HepG2 (cell line): ENCODE data around the gene CAMSAP3. TPM values are rescaled to one million over a fixed set of nuclear protein-coding genes. Genes with fewer than 3 reads are reported as not detected.

Experiments used
- CTCF ChIP-seq: sonication (generic); formaldehyde crosslinking; IDR thresholded peaks from 2 replicates; pipeline ENCODE4 v1.5.0; 2020; ENCODE audit warnings: mild to moderate bottlenecking, missing genetic modification reagents, moderate library complexity
- DNMT3B ChIP-seq: conservative IDR thresholded peaks from 2 replicates; pipeline ENCODE4 v1.6.1; 2016; ENCODE audit warnings: missing biosample characterization, control low read depth
- FOSL2 ChIP-seq: sonication (generic); formaldehyde crosslinking; IDR thresholded peaks from 2 replicates; pipeline ENCODE4 v1.4.0; 2020; ENCODE audit warnings: missing genetic modification reagents
- HMGA1 ChIP-seq: sonication (generic); formaldehyde crosslinking; conservative IDR thresholded peaks from 2 replicates; pipeline ENCODE4 v1.4.0; 2020; ENCODE audit warnings: missing genetic modification reagents
- HNRNPUL1 ChIP-seq: fragments of 200-400 bp; formaldehyde crosslinking; IDR thresholded peaks from 2 replicates; pipeline ENCODE4 v1.6.1; 2017; ENCODE audit warnings: low read depth, mild to moderate bottlenecking, low read length, moderate library complexity
- MEIS2 ChIP-seq: sonication (generic); formaldehyde crosslinking; IDR thresholded peaks from 2 replicates; pipeline ENCODE4 v1.9.0; 2021; ENCODE audit warnings: mild to moderate bottlenecking, missing genetic modification reagents
- MZF1 ChIP-seq: sonication (generic); formaldehyde crosslinking; IDR thresholded peaks from 2 replicates; pipeline ENCODE4 v1.8.1; 2023; ENCODE audit warnings: mild to moderate bottlenecking, missing genetic modification reagents, borderline replicate concordance
- PAWR ChIP-seq: sonication (generic); formaldehyde crosslinking; IDR thresholded peaks from 2 replicates; pipeline ENCODE4 v1.4.0; 2020; ENCODE audit warnings: missing genetic modification reagents, mild to moderate bottlenecking, borderline replicate concordance
- PAX8 ChIP-seq: sonication (generic); formaldehyde crosslinking; IDR thresholded peaks from 2 replicates; pipeline ENCODE4 v1.8.0; 2022; ENCODE audit warnings: mild to moderate bottlenecking, missing genetic modification reagents, borderline replicate concordance
- PHF8 ChIP-seq: sonication (generic); formaldehyde crosslinking; IDR thresholded peaks from 2 replicates; pipeline ENCODE4 v1.5.0; 2020; ENCODE audit warnings: missing genetic modification reagents
- PRMT3 ChIP-seq: sonication (generic); formaldehyde crosslinking; IDR thresholded peaks from 2 replicates; pipeline ENCODE4 v1.8.1; 2022; ENCODE audit warnings: low read depth, mild to moderate bottlenecking, moderate library complexity, missing genetic modification reagents, borderline replicate concordance
- PTBP1 ChIP-seq: fragments of 200-400 bp; formaldehyde crosslinking; IDR thresholded peaks from 2 replicates; pipeline ENCODE4 v1.6.1; 2018; ENCODE audit warnings: low read length, low read depth; ENCODE audit not compliant: poor library complexity, severe bottlenecking
- RBFOX2 ChIP-seq: fragments of 200-400 bp; formaldehyde crosslinking; IDR thresholded peaks from 2 replicates; pipeline ENCODE4 v1.6.1; 2017; ENCODE audit warnings: low read depth, mild to moderate bottlenecking, low read length
- SIX4 ChIP-seq: sonication (generic); formaldehyde crosslinking; IDR thresholded peaks from 2 replicates; pipeline ENCODE4 v1.4.0; 2020; ENCODE audit warnings: missing genetic modification reagents
- SMC3 ChIP-seq: IDR thresholded peaks from 2 replicates; pipeline ENCODE4 v1.6.1; 2011; ENCODE audit warnings: low read length, improper control_type of control experiment
- ZFP36L2 ChIP-seq: sonication (generic); formaldehyde crosslinking; IDR thresholded peaks from 2 replicates; pipeline ENCODE4 v1.4.0; 2020; ENCODE audit warnings: missing genetic modification reagents
- ZFP41 ChIP-seq: sonication (generic); formaldehyde crosslinking; IDR thresholded peaks from 2 replicates; pipeline ENCODE4 v1.4.0; 2020; ENCODE audit warnings: mild to moderate bottlenecking, missing genetic modification reagents, borderline replicate concordance
- ZNF407 ChIP-seq: sonication (generic); formaldehyde crosslinking; IDR thresholded peaks from one replicate; pipeline ENCODE4 v1.5.1; 2020; ENCODE audit warnings: mild to moderate bottlenecking, missing genetic modification reagents; ENCODE audit errors: not compliant biosample characterization
- ZNF451 ChIP-seq: sonication (generic); formaldehyde crosslinking; IDR thresholded peaks from 2 replicates; pipeline ENCODE4 v1.5.0; 2020; ENCODE audit warnings: mild to moderate bottlenecking, missing genetic modification reagents
- polyA plus RNA-seq, 8 experiments: library from polyadenylated mRNA; depleted of rRNA in 3 of 8; stranded (reverse) in 7 of 8; unstranded in 1 of 8; fragments of >200 nt; fragmentation: Illumina TruSeq in 4 of 8; extraction: Trizol in 4 of 8; gene quantifications; 2 replicates each; pipeline versions ENCODE4 v1.2.1 to v1.2.3, GENCODE V29; 2011 to 2016; ENCODE audit warnings: low read depth in 4 of 8, missing spikeins in 1 of 8, mixed read lengths in 1 of 8; ENCODE audit not compliant: insufficient read depth in 1 of 8
- total RNA-seq, 5 experiments: library from RNA; depleted of rRNA; stranded (reverse); fragments of >200 nt; fragmentation: Illumina TruSeq; extraction: Trizol; gene quantifications; 2 replicates each; pipeline ENCODE4 v1.2.3, GENCODE V29; 2016; ENCODE audit warnings: low read depth in 1 of 5
- TF ChIP-seq, protein P1 (sequence below): sonication (generic); formaldehyde crosslinking; IDR thresholded peaks from 2 replicates; pipeline ENCODE4 v1.5.0; 2020; ENCODE audit warnings: missing genetic modification reagents

Gene CAMSAP3
- total and polyA plus RNA-seq, 2 of the 13 experiments (the other 11 are each of a cell fraction or from before 2014, with no cell fraction given) = 10.8 to 11.8 TPM

- TF ChIP-seq PTBP1 = no peak
- peak; percentile 40 for TF ChIP-seq CTCF (CRISPR knock-in tag)
- no peak for TF ChIP-seq RBFOX2
- no peak for TF ChIP-seq DNMT3B (CRISPR knock-in tag)
- TF ChIP-seq PAWR (CRISPR knock-in tag) = no peak
- TF ChIP-seq HNRNPUL1 = no peak
- no peak for TF ChIP-seq HMGA1
- TF ChIP-seq MEIS2 = no peak
- TF ChIP-seq MZF1 (CRISPR knock-in tag) = no peak
- TF ChIP-seq PRMT3 (CRISPR knock-in tag) = no peak
- TF ChIP-seq ZNF451 (CRISPR knock-in tag) = no peak
- TF ChIP-seq PAX8 (CRISPR knock-in tag) = no peak
- TF ChIP-seq SMC3 = peak; percentile 28; the same call in 1 of the 2 replicates
- TF ChIP-seq ZNF407 (CRISPR knock-in tag) = no peak
- no peak for TF ChIP-seq SIX4 (CRISPR knock-in tag)
- peak; percentile 51 for TF ChIP-seq FOSL2 (CRISPR knock-in tag)
- TF ChIP-seq ZFP41 (CRISPR knock-in tag) = no peak
- TF ChIP-seq ZFP36L2 = no peak
- no peak for TF ChIP-seq PHF8 (CRISPR knock-in tag)
- TF ChIP-seq, protein P1, sequence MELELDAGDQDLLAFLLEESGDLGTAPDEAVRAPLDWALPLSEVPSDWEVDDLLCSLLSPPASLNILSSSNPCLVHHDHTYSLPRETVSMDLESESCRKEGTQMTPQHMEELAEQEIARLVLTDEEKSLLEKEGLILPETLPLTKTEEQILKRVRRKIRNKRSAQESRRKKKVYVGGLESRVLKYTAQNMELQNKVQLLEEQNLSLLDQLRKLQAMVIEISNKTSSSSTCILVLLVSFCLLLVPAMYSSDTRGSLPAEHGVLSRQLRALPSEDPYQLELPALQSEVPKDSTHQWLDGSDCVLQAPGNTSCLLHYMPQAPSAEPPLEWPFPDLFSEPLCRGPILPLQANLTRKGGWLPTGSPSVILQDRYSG (CRISPR knock-in tag) = no peak
These were observed 2.0 kb downstream of the CAMSAP3 start (continued) for GRCh38 chr19:7597689-7598088.
